Fibroblast of lung (primary cell): ENCODE measurements around the gene LBHD1. TPM values are rescaled to one million over a fixed set of nuclear protein-coding genes. Genes with fewer than 3 reads are reported as not detected.
"Not testable (repeated sequence)": the region's sequence is repeated elsewhere in the genome, so short reads cannot be mapped to it uniquely, and the experiment has no call there.

Source experiments
- DNase-seq, 2 donors: peaks; one replicate each; pipeline versions ENCODE4 v3.0.0 to v3.0.0-alpha.2; 2010; ENCODE audit warnings: low read depth in 2 of 2
- H2AFZ ChIP-seq: 2 replicates; pipeline ENCODE4 v1.5.1; 2012; ENCODE audit warnings: low read length, control low read depth, inconsistent platforms
- H3K27ac ChIP-seq: 2 replicates; pipeline ENCODE4 v1.5.1; 2011; ENCODE audit warnings: low read length, control low read depth; ENCODE audit not compliant: insufficient read depth
- H3K27me3 ChIP-seq: 2 replicates; pipeline ENCODE4 v1.5.1; 2011; ENCODE audit warnings: mild to moderate bottlenecking, low read length; ENCODE audit not compliant: control insufficient read depth, insufficient read depth
- H3K36me3 ChIP-seq: 2 replicates; pipeline ENCODE4 v1.5.1; 2011; ENCODE audit warnings: low read length; ENCODE audit not compliant: control insufficient read depth, insufficient read depth
- H3K4me1 ChIP-seq: 2 replicates; pipeline ENCODE4 v1.5.1; 2011; ENCODE audit warnings: low read length; ENCODE audit not compliant: control insufficient read depth, insufficient read depth; ENCODE audit errors: extremely low read depth
- H3K4me2 ChIP-seq: 2 replicates; pipeline ENCODE4 v1.5.1; 2011; ENCODE audit warnings: low read length, control low read depth; ENCODE audit not compliant: insufficient read depth; ENCODE audit errors: extremely low read depth
- H3K4me3 ChIP-seq, 4 experiments: fragments of 200-600 bp in 1 of 4; sonication (generic) in 1 of 4; replicated peaks in 1 of 4; 2 replicates each; pipeline ENCODE4 v1.5.1; 2011 to 2016; ENCODE audit warnings: low read length in 4 of 4, low read depth in 3 of 4, mild to moderate bottlenecking in 3 of 4, control low read depth in 2 of 4, inconsistent platforms in 1 of 4, mixed read lengths in 1 of 4; ENCODE audit not compliant: insufficient read depth in 1 of 4; ENCODE audit errors: control extremely low read depth in 1 of 4
- H3K79me2 ChIP-seq: 2 replicates; pipeline ENCODE4 v1.5.1; 2012; ENCODE audit warnings: mild to moderate bottlenecking, low read length, inconsistent platforms; ENCODE audit not compliant: control insufficient read depth, insufficient read depth
- H3K9ac ChIP-seq: 2 replicates; pipeline ENCODE4 v1.5.1; 2011; ENCODE audit warnings: mild to moderate bottlenecking, low read length, control low read depth; ENCODE audit not compliant: insufficient read depth
- H3K9me3 ChIP-seq: 2 replicates; pipeline ENCODE4 v1.5.1; 2012; ENCODE audit warnings: low read depth, low read length; ENCODE audit not compliant: control insufficient read depth, insufficient read depth
- H4K20me1 ChIP-seq: 2 replicates; pipeline ENCODE4 v1.5.1; 2011; ENCODE audit warnings: low read length; ENCODE audit not compliant: control insufficient read depth, insufficient read depth; ENCODE audit errors: extremely low read depth
- EZH2 ChIP-seq: IDR thresholded peaks from 2 replicates; pipeline ENCODE4 v1.5.1; 2012; ENCODE audit warnings: low read length, control low read depth, mild to moderate bottlenecking; ENCODE audit errors: missing control alignments
- polyA plus RNA-seq, 2 donors: library from polyadenylated mRNA; depleted of rRNA in 1 of 2; stranded (reverse) in 1 of 2; unstranded in 1 of 2; fragments of >200 nt; gene quantifications; 2 replicates each; pipeline ENCODE4 v1.2.1, GENCODE V29; 2011 to 2012; ENCODE audit warnings: missing spikeins in 1 of 2
- total RNA-seq: library from RNA; depleted of rRNA; stranded (reverse); fragments of >200 nt; gene quantifications from 2 replicates; pipeline ENCODE4 v1.2.1, GENCODE V29; 2014
- TF ChIP-seq, protein P1 (sequence below), 2 donors: IDR thresholded peaks in 1 of 2; conservative IDR thresholded peaks in 1 of 2; 1 replicate in 1 of 2; 2 replicates in 1 of 2; pipeline ENCODE4 v1.5.1; 2011 to 2012; ENCODE audit warnings: low read length in 2 of 2, control low read depth in 1 of 2, inconsistent platforms in 1 of 2, low read depth in 1 of 2, mild to moderate bottlenecking in 1 of 2

The LBHD1 gene
- total and polyA plus RNA-seq, 2 donors (not counting 1 experiment from before 2014, with no cell fraction given), result 3.4 to 4.5 TPM

DNA sequence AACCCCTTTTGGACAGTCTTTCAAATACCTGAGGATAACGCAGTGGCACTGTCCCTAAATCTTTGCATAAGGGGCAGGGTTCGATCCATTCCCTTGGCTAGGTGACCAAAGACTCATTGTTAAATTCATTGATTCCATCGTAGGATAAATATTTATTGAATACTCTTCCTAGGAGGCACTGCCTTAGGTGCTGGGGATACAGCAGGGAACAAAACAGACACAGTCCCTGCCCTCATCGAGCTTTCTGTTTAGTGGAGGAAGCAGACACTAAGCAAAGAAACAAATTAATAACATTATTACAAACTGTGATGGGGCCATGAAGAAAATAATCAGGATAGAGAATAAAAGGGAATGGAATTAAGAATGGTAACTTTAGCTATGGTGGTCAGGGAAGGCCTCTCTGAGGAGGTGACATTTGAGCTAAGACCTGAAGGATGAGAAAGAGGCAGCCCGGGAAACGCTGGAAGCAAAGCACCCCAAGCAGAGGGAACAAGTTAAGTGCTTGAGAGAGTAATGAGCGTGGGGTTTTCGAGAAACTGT is 51.0 kb downstream of the LBHD1 start:
- H3K27me3 ChIP-seq, result no peaks in the 10 kb centered on the region
- peak overlapping the region; percentile 25 for H2AFZ ChIP-seq
- H3K4me2 ChIP-seq, result peak overlapping the region; percentile 98
- H4K20me1 ChIP-seq, result no peaks in the 10 kb centered on the region
- H3K79me2 ChIP-seq, result peaks cover 4% of the 10 kb centered on the region
- H3K4me1 ChIP-seq, result peaks cover 4% of the 10 kb centered on the region
- H3K9ac ChIP-seq, result peak overlapping the region; percentile 64
- H3K36me3 ChIP-seq, result peaks cover 8% of the 10 kb centered on the region
- TF ChIP-seq, protein P1, sequence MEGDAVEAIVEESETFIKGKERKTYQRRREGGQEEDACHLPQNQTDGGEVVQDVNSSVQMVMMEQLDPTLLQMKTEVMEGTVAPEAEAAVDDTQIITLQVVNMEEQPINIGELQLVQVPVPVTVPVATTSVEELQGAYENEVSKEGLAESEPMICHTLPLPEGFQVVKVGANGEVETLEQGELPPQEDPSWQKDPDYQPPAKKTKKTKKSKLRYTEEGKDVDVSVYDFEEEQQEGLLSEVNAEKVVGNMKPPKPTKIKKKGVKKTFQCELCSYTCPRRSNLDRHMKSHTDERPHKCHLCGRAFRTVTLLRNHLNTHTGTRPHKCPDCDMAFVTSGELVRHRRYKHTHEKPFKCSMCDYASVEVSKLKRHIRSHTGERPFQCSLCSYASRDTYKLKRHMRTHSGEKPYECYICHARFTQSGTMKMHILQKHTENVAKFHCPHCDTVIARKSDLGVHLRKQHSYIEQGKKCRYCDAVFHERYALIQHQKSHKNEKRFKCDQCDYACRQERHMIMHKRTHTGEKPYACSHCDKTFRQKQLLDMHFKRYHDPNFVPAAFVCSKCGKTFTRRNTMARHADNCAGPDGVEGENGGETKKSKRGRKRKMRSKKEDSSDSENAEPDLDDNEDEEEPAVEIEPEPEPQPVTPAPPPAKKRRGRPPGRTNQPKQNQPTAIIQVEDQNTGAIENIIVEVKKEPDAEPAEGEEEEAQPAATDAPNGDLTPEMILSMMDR (conservative IDR thresholded peaks at IDR 0.05 in 1 of 2, IDR thresholded peaks at IDR 0.05 in 1 of 2; ENCODE audit: low read depth in 1 of 2, low read length in 2 of 2), result no peak
- no peak for TF ChIP-seq EZH2
- H3K4me3 ChIP-seq, result peak overlapping the region; percentile 84 to 95 (median 86)
- peak overlapping the region; percentile 70 for H3K27ac ChIP-seq
- no peaks in the 10 kb centered on the region for H3K9me3 ChIP-seq
- no peak for DNase-seq

DNA sequence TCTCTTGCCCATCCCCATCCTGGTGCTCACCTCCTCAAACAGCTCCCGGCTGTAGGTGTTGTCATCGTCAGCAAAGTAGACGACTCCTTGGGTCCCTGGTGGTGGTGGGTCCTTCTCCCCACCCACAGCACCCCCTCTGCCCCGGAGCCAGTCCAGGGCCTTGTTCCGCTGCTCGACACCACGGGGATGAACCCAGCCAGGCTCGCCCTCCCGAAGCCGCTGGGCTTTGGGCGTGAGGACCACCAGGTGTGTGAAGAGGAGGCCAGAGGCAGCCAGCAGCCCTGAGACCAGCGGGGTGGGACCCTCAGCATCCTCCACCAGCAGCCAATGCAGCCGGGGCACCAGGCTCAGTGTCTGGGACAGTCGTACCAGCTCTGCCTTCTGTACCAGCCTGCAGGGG is 55.1 kb downstream of the LBHD1 start:
- not testable (repeated sequence) for H3K4me1 ChIP-seq, H3K27me3 ChIP-seq, H3K36me3 ChIP-seq, H3K9ac ChIP-seq, H2AFZ ChIP-seq, H3K9me3 ChIP-seq, DNase-seq, H3K79me2 ChIP-seq, H4K20me1 ChIP-seq, H3K27ac ChIP-seq, H3K4me2 ChIP-seq, H3K4me3 ChIP-seq

DNA sequence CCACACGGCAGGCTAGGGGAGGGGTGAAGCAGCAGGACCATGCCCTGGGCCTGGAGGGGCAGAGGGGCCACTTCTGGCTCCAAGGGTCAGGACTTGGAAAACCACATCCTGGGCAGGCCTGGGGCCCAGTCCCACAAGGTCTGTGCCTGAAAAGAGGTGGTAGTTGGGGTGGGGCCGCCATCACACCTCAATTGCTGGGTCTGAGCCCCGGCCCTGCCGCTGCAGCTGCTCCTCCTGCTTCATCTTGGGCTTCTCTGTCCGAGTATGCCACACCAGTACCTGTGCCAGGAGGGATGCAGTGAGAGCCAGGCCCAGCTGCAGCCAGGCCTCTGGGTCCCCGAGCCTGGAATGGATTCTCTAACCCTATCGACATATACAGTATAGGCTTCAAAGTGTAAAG is 56.5 kb downstream of the LBHD1 start:
- no peak overlapping the region for H3K4me3 ChIP-seq
- H4K20me1 ChIP-seq, result no peaks in the 10 kb centered on the region
- no peak overlapping the region for H3K9ac ChIP-seq
- no peak overlapping the region for H3K27ac ChIP-seq
- no peaks in the 10 kb centered on the region for H3K9me3 ChIP-seq
- DNase-seq, result no peak
- no peak overlapping the region for H3K4me2 ChIP-seq
- H3K27me3 ChIP-seq, result no peaks in the 10 kb centered on the region
- no peaks in the 10 kb centered on the region for H3K79me2 ChIP-seq
- peaks cover 12% of the 10 kb centered on the region for H3K4me1 ChIP-seq
- H3K36me3 ChIP-seq, result peaks cover 8% of the 10 kb centered on the region
- no peak for TF ChIP-seq EZH2
- TF ChIP-seq, protein P1 (conservative IDR thresholded peaks at IDR 0.05 in 1 of 2, IDR thresholded peaks at IDR 0.05 in 1 of 2; ENCODE audit: low read depth in 1 of 2, low read length in 2 of 2), result no peak
- H2AFZ ChIP-seq, result no peak overlapping the region
